ENCODE measurements around the gene AP3D1. TPM values are rescaled to one million over a fixed set of nuclear protein-coding genes. Genes with fewer than 3 reads are reported as not detected.

Gene AP3D1
- total and polyA plus RNA-seq, 9 of the 15 experiments (the other 6 are each of a cell fraction or from before 2014, with no cell fraction given), result 1.2 to 86.1 (median 35.9) TPM

DNA sequence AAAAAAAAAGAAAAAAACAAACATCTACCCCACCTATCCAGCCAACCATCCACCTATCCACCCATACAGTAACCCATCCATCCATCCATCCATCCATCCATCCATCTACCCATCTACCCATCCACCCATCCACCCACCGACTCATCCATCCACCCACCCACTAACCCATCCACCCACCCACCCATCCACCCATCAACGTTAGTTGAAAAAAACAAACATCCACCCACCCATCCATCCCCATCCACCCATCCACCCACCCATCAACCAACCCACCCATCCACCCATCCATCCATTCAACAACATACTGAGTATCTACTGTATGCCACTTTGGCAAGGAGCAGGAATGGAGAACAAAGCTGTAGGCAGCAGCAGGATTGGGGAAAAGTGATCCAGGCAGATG, 6.1 kb upstream of the AP3D1 start:
- no peak overlapping the region for H3K27ac ChIP-seq (ENCODE audit: extremely low read depth, low read depth, low read length)
- no peaks in the 10 kb centered on the region for H3K9me1 ChIP-seq (ENCODE audit: control insufficient read depth, insufficient read depth, low read length)
- H3K36me3 ChIP-seq (ENCODE audit: control insufficient read depth, insufficient read depth, low read length), result no peaks in the 10 kb centered on the region
- ChIA-PET POLR2A (interaction anchor here (0.7 to 1.7 kb wide), 5 partner anchors 12 to 213 kb away, joined by 3 to 6 read pairs (median 4); no protein-coding TSS in a partner anchor), CTCF (ENCODE audit: low intra/inter-chr PET ratio) (interaction anchor here (0.7 kb wide), 1 partner anchor 67 kb away, joined by 3 read pairs; no protein-coding TSS in a partner anchor)
- H3K4me2 ChIP-seq (ENCODE audit: insufficient read depth, low read length), result no peak overlapping the region
- no TSS peak for BruUV-seq (replicated peaks)
- intact Hi-C loops (cut with micrococcal nuclease), result loop anchor here (2.0 to 10.0 kb wide), 2 partner anchors 157 to 457 kb away; no protein-coding TSS in a partner anchor
- no peak overlapping the region for H2AFZ ChIP-seq (ENCODE audit: low read depth, low read length)
- H3K9ac ChIP-seq (ENCODE audit: insufficient read depth in 1 of 2, low read depth in 2 of 2, low read length in 2 of 2), result no peak overlapping the region
- H3K79me2 ChIP-seq (ENCODE audit: control insufficient read depth, insufficient read depth, low read length), result no peaks in the 10 kb centered on the region
- H3K27me3 ChIP-seq (ENCODE audit: control insufficient read depth in 2 of 2, insufficient read depth in 2 of 2, low read length in 2 of 2), result no peaks in the 10 kb centered on the region
- no peaks in the 10 kb centered on the region for H3K9me3 ChIP-seq (replicated peaks; ENCODE audit: control insufficient read depth, insufficient read depth, low read depth, low read length)
- ATAC-seq (no peak), FAIRE-seq (no peak), DNase-seq (ENCODE audit: extremely low read depth in 1 of 4, low spot score in 3 of 4) (no peak)
- H4K20me1 ChIP-seq (replicated peaks; ENCODE audit: control insufficient read depth, insufficient read depth, low read length), result no peaks in the 10 kb centered on the region
- peaks cover 16 to 27% of the 10 kb centered on the region in 2 experiments; a peak in 4 of 5 replicates for H3K4me1 ChIP-seq (replicated peaks in 1 of 2; ENCODE audit: control insufficient read depth in 2 of 2, insufficient read depth in 2 of 2, low read length in 2 of 2)
- 83% methylated on average over 1 of the region's 2 CpGs for WGBS (ENCODE audit: insufficient coverage, low coverage, missing lambda C conversion rate)
- in situ Hi-C loops (cut with MboI), result loop anchor here (5.0 to 10.0 kb wide), 3 partner anchors 160 to 447 kb away; no protein-coding TSS in a partner anchor
- no peak overlapping the region for H3K4me3 ChIP-seq
- TF ChIP-seq, protein P1, sequence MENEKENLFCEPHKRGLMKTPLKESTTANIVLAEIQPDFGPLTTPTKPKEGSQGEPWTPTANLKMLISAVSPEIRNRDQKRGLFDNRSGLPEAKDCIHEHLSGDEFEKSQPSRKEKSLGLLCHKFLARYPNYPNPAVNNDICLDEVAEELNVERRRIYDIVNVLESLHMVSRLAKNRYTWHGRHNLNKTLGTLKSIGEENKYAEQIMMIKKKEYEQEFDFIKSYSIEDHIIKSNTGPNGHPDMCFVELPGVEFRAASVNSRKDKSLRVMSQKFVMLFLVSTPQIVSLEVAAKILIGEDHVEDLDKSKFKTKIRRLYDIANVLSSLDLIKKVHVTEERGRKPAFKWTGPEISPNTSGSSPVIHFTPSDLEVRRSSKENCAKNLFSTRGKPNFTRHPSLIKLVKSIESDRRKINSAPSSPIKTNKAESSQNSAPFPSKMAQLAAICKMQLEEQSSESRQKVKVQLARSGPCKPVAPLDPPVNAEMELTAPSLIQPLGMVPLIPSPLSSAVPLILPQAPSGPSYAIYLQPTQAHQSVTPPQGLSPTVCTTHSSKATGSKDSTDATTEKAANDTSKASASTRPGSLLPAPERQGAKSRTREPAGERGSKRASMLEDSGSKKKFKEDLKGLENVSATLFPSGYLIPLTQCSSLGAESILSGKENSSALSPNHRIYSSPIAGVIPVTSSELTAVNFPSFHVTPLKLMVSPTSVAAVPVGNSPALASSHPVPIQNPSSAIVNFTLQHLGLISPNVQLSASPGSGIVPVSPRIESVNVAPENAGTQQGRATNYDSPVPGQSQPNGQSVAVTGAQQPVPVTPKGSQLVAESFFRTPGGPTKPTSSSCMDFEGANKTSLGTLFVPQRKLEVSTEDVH (IDR thresholded peaks at IDR 0.05; ENCODE audit: low read depth, partially characterized antibody), result no peak
- TF ChIP-seq EGR1 (conservative IDR thresholded peaks at IDR 0.05) (peak; percentile 65), YBX1 (IDR thresholded peaks at IDR 0.05) (no peak), ZNF77 (CRISPR knock-in tag; IDR thresholded peaks at IDR 0.05) (no peak)
- TF ChIP-seq, protein P2, sequence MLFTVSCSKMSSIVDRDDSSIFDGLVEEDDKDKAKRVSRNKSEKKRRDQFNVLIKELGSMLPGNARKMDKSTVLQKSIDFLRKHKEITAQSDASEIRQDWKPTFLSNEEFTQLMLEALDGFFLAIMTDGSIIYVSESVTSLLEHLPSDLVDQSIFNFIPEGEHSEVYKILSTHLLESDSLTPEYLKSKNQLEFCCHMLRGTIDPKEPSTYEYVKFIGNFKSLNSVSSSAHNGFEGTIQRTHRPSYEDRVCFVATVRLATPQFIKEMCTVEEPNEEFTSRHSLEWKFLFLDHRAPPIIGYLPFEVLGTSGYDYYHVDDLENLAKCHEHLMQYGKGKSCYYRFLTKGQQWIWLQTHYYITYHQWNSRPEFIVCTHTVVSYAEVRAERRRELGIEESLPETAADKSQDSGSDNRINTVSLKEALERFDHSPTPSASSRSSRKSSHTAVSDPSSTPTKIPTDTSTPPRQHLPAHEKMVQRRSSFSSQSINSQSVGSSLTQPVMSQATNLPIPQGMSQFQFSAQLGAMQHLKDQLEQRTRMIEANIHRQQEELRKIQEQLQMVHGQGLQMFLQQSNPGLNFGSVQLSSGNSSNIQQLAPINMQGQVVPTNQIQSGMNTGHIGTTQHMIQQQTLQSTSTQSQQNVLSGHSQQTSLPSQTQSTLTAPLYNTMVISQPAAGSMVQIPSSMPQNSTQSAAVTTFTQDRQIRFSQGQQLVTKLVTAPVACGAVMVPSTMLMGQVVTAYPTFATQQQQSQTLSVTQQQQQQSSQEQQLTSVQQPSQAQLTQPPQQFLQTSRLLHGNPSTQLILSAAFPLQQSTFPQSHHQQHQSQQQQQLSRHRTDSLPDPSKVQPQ (CRISPR knock-in tag; IDR thresholded peaks at IDR 0.05; ENCODE audit: borderline replicate concordance), result no peak
- TF ChIP-seq, protein P3, sequence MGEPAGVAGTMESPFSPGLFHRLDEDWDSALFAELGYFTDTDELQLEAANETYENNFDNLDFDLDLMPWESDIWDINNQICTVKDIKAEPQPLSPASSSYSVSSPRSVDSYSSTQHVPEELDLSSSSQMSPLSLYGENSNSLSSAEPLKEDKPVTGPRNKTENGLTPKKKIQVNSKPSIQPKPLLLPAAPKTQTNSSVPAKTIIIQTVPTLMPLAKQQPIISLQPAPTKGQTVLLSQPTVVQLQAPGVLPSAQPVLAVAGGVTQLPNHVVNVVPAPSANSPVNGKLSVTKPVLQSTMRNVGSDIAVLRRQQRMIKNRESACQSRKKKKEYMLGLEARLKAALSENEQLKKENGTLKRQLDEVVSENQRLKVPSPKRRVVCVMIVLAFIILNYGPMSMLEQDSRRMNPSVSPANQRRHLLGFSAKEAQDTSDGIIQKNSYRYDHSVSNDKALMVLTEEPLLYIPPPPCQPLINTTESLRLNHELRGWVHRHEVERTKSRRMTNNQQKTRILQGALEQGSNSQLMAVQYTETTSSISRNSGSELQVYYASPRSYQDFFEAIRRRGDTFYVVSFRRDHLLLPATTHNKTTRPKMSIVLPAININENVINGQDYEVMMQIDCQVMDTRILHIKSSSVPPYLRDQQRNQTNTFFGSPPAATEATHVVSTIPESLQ (CRISPR knock-in tag; IDR thresholded peaks at IDR 0.05), result no peak
- TF ChIP-seq, protein P4, sequence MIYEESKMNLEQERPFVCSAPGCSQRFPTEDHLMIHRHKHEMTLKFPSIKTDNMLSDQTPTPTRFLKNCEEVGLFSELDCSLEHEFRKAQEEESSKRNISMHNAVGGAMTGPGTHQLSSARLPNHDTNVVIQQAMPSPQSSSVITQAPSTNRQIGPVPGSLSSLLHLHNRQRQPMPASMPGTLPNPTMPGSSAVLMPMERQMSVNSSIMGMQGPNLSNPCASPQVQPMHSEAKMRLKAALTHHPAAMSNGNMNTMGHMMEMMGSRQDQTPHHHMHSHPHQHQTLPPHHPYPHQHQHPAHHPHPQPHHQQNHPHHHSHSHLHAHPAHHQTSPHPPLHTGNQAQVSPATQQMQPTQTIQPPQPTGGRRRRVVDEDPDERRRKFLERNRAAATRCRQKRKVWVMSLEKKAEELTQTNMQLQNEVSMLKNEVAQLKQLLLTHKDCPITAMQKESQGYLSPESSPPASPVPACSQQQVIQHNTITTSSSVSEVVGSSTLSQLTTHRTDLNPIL (CRISPR knock-in tag; IDR thresholded peaks at IDR 0.05), result no peak
